Activated CD8-positive, alpha-beta T cell treated with anti-CD3 and anti-CD28 coated beads for 36 hours (primary cell): ENCODE results near the gene CCDC154. TPM values are rescaled to one million over a fixed set of nuclear protein-coding genes. Genes with fewer than 3 reads are reported as not detected.
"Not testable (repeated sequence)": the region's sequence is repeated elsewhere in the genome, so short reads cannot be mapped to it uniquely, and the experiment has no call there.

ENCODE experiments used
- ATAC-seq: fragments of 200-7000 bp; cut with Tn5 transposase; one replicate; pipeline ENCODE4 v1.10.0; 2021; ENCODE audit warnings: mild to moderate bottlenecking, moderate library complexity
- CTCF ChIA-PET: fragments of 350-600 bp; sonication (Branson Sonifier 250); formaldehyde crosslinking; loops from one replicate; lab custom pipeline; 2021; ENCODE audit warnings: antibody characterized with exemption; lab: Charles Lee
- POLR2A ChIA-PET: fragments of 350-600 bp; sonication (Branson Sonifier 250); formaldehyde crosslinking; loops from one replicate; lab custom pipeline; 2021; ENCODE audit warnings: antibody characterized with exemption; lab: Charles Lee
- DNase-seq: peaks from one replicate; pipeline ENCODE4 v3.0.0-alpha.2; 2020
- H3K27ac Mint-ChIP-seq: one replicate; pipeline ENCODE4 v1.8.0; 2021; ENCODE audit warnings: mild to moderate bottlenecking, mixed read lengths
- H3K27me3 Mint-ChIP-seq: one replicate; pipeline ENCODE4 v1.8.0; 2021; ENCODE audit warnings: mixed read lengths
- H3K36me3 Mint-ChIP-seq: one replicate; pipeline ENCODE4 v1.8.0; 2021; ENCODE audit warnings: low read depth, mixed read lengths
- H3K4me1 Mint-ChIP-seq: one replicate; pipeline ENCODE4 v1.8.0; 2021; ENCODE audit warnings: low read depth, mixed read lengths
- H3K4me3 Mint-ChIP-seq: one replicate; pipeline ENCODE4 v1.8.0; 2021; ENCODE audit warnings: mild to moderate bottlenecking, moderate library complexity, mixed read lengths
- H3K9me3 Mint-ChIP-seq: one replicate; pipeline ENCODE4 v1.8.0; 2021; ENCODE audit warnings: mixed read lengths
- intact Hi-C: fragments of 100-400 bp; cut with micrococcal nuclease; formaldehyde crosslinking; loops from one replicate; pipeline ENCODE4 v1.10.0; 2022
- total RNA-seq, 2 experiments: library from RNA; stranded (reverse); gene quantifications; one replicate each; pipeline ENCODE4 v1.2.3, GENCODE V29; 2021
- TF ChIP-seq, protein P1 (sequence below): fragments of 200-600 bp; IDR thresholded peaks from one replicate; pipeline ENCODE4 v1.8.0; 2022; ENCODE audit warnings: antibody characterized with exemption, mild to moderate bottlenecking

Gene CCDC154
- total RNA-seq, 2 experiments from 2014 or later, result 1.3 to 1.4 TPM

DNA sequence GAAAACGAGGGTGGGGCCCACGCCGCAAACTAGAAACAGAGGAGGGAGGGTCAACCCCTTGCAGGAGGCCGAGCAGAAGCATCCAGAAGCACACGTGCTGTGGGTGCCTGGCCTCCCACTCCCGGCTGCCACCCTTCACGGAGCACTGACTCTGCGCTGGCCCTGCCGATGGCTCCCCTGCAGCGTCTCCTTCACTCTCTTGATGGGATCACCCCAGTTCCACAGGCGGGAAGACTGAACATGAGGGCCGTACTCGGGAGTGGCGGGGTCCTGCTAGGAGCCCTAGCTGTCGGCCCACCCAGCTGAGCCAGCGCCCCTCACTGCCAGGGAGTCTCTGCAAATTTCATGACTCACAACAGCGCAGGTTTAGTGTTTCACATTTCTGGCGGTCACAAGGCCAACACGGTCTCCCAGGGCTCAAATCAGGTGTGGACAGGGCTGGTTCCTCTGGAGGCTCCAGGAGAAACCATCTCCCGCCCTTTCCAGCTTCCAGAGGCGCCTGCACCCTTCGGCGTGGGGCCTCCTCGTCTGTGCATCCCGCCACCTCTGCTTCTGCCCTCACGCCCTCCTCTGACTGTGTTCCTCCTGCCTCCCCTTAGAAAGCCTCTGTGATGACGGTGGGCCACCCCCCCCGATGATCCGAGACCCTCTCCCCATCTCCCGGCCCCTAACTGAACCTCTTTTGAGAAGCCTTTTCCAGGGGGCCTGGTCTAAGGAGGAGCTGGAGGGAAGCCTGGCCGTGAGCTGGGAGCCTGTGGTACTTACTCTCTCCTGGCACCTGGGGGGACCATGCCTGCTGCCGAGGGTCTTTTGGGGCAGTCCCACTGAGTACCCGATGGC is 42.4 kb upstream of the CCDC154 start:
- DNase-seq, result no peak
- POLR2A ChIA-PET, result no interaction called here
- no peaks in the 10 kb centered on the region for H3K27me3 Mint-ChIP-seq
- TF ChIP-seq, protein P1, sequence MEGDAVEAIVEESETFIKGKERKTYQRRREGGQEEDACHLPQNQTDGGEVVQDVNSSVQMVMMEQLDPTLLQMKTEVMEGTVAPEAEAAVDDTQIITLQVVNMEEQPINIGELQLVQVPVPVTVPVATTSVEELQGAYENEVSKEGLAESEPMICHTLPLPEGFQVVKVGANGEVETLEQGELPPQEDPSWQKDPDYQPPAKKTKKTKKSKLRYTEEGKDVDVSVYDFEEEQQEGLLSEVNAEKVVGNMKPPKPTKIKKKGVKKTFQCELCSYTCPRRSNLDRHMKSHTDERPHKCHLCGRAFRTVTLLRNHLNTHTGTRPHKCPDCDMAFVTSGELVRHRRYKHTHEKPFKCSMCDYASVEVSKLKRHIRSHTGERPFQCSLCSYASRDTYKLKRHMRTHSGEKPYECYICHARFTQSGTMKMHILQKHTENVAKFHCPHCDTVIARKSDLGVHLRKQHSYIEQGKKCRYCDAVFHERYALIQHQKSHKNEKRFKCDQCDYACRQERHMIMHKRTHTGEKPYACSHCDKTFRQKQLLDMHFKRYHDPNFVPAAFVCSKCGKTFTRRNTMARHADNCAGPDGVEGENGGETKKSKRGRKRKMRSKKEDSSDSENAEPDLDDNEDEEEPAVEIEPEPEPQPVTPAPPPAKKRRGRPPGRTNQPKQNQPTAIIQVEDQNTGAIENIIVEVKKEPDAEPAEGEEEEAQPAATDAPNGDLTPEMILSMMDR, result no peak
- no peak overlapping the region for H3K4me3 Mint-ChIP-seq
- intact Hi-C loops, result no loop called here
- CTCF ChIA-PET, result no interaction called here
- H3K4me1 Mint-ChIP-seq, result no peaks in the 10 kb centered on the region
- no peaks in the 10 kb centered on the region for H3K9me3 Mint-ChIP-seq
- no peak overlapping the region for H3K27ac Mint-ChIP-seq
- ATAC-seq, result no peak
- no peaks in the 10 kb centered on the region for H3K36me3 Mint-ChIP-seq

DNA sequence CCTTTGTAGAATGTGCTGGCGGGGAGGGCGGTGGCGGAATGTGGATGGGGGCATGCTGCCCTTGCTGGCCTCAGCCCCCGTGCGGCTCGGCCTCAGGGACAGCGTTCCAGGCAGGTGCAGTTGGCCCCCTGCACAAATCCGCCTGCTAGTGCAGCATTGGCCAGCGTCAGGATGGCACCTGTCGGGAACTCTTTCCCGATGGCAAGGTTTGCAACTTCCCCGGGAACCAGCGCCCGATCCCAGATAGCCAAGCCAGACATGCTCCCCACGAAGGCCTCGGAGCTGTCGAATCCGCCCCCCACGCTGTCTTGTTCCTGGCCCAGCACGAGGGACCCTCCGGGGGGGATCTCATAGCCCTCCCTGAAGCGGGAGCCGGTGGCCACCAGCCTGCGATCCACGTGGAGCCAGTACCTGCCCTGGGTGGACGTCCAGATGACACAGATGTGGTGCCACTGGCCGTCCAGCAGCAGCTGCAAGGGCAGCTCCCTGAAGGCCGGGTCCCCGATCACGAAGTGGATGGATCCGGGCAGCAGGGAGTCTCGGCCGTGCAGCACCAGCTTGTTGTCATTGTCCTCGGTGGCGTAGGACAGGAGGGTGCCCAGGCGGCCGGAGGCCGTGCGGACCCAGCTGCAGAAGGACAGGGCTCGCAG is 41.6 kb upstream of the CCDC154 start:
- ChIA-PET CTCF (no interaction called here), POLR2A (no interaction called here)
- intact Hi-C loops, result no loop called here
- Mint-ChIP-seq H3K4me3 (no peak overlapping the region), H3K36me3 (no peaks in the 10 kb centered on the region), H3K27me3 (no peaks in the 10 kb centered on the region), H3K27ac (no peak overlapping the region), H3K4me1 (no peaks in the 10 kb centered on the region), H3K9me3 (no peaks in the 10 kb centered on the region)
- TF ChIP-seq, protein P1, result no peak
- DNase-seq (no peak), ATAC-seq (no peak)

DNA sequence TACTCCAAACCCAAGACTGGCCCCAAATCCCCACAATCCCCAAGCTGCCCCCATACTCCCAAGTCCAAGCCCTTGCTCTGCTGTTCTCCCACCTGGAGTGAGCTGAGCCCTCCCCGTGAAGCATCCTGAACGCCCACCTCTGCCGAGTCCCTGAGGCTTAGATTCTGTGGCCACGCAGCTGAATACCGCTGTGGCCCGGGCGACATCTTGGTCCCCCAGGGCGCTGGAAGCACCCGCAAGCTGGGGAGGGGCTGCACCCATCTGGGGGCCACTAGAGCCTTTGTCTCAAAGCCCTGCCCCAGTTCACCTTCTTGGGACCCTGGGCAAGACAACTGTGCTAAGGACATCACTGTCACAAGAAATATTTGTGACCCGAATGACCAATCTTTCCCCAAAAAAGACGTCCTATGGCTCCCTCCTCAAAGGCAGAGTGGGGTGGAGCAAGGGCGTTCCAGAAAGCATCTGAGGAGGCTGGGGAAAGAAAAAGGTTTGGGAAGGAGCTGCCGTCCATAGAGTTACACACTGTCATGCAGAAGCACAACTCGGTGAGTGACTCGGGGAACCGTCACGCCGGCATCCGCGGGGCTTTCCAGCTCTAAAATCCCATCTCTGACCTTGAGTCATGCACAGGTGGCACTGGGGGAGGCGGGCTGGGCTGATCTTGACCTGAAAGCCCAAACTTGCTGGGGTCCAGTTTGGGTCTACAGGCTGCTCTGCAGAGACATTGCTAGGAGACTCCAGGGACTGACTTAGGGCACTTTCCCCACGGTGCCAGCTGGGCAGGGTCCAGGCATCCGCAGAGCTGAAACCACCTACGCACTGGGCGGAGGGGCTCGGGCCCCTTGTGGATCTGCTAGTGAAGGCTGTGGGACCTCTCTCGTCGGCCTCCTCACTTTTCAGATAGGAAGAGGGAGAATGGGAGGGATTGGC is 37.8 kb upstream of the CCDC154 start:
- ChIA-PET POLR2A (interaction anchor here (1.0 to 1.9 kb wide), 2 partner anchors 10 to 131 kb away, joined by 3 to 7 read pairs; partner anchors contain the start of gene TELO2), CTCF (no interaction called here)
- H3K9me3 Mint-ChIP-seq, result no peaks in the 10 kb centered on the region
- intact Hi-C loops, result no loop called here
- DNase-seq (no peak), ATAC-seq (no peak)
- TF ChIP-seq, protein P1, result no peak
- H3K4me3 Mint-ChIP-seq, result no peak overlapping the region
- H3K27ac Mint-ChIP-seq, result no peak overlapping the region
- H3K27me3 Mint-ChIP-seq, result no peaks in the 10 kb centered on the region
- no peaks in the 10 kb centered on the region for H3K4me1 Mint-ChIP-seq
- H3K36me3 Mint-ChIP-seq, result no peaks in the 10 kb centered on the region

DNA sequence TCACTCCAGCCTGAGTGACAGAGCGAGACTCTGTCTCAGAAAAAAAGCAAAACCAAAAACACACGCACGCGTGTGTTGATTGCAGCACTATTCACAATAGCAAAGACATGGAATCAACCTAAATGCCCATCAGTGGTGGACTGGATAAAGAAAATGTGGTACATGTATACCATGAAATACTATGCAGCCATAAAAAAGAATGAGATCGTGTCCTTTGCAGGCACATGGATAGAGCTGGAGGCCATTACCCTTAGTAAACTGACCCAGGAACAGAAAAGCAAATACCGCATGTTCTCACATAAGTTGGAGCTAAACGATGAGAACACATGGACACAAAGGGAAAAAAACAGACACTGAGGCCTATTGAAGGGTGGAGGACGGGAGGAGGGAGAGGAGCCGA is 34.6 kb upstream of the CCDC154 start:
- H3K4me1 Mint-ChIP-seq, H3K9me3 Mint-ChIP-seq, CTCF ChIA-PET, H3K27me3 Mint-ChIP-seq, intact Hi-C loops, DNase-seq, ATAC-seq, H3K36me3 Mint-ChIP-seq, H3K4me3 Mint-ChIP-seq, H3K27ac Mint-ChIP-seq: not testable (repeated sequence)
- POLR2A ChIA-PET, result interaction anchor here (0.6 to 1.0 kb wide), 2 partner anchors 39 to 51 kb away, joined by 3 read pairs; no protein-coding TSS in a partner anchor

DNA sequence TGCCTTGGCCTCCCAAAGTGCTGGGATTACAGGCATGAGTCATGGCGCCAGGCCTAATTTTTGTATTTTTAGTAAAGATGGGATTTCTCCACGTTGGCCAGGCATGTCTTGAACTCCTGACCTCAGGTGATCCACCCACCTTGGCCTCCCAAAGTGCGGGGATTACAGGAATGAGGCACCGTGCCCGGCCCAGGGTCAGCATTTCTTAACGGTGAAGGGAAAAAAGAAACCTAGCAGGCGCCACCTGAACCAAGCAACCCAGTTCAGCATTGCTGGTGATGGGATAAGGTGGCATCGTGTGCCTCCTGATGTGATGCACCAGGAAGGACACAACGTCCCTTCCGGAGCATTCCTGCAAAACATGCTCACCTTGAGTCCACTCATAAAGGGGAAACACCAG is 32.7 kb upstream of the CCDC154 start:
- ChIA-PET CTCF (interaction anchor here (1.4 kb wide), 1 partner anchor 113 kb away, joined by 3 read pairs; no protein-coding TSS in a partner anchor), POLR2A (no interaction called here)
- DNase-seq, result no peak
- TF ChIP-seq, protein P1, result no peak
- Mint-ChIP-seq H3K27ac (no peak overlapping the region), H3K4me3 (no peak overlapping the region), H3K36me3 (no peaks in the 10 kb centered on the region), H3K27me3 (no peaks in the 10 kb centered on the region), H3K9me3 (no peaks in the 10 kb centered on the region), H3K4me1 (peaks cover 18% of the 10 kb centered on the region)
- ATAC-seq, result no peak
- intact Hi-C loops, result no loop called here
